Measurements from ENCODE around the gene KLHL40.

- TF ChIP-seq EZH2 (IDR thresholded peaks at IDR 0.05; ENCODE audit: low read length, missing control alignments) = no peak
- TF ChIP-seq, protein P1, sequence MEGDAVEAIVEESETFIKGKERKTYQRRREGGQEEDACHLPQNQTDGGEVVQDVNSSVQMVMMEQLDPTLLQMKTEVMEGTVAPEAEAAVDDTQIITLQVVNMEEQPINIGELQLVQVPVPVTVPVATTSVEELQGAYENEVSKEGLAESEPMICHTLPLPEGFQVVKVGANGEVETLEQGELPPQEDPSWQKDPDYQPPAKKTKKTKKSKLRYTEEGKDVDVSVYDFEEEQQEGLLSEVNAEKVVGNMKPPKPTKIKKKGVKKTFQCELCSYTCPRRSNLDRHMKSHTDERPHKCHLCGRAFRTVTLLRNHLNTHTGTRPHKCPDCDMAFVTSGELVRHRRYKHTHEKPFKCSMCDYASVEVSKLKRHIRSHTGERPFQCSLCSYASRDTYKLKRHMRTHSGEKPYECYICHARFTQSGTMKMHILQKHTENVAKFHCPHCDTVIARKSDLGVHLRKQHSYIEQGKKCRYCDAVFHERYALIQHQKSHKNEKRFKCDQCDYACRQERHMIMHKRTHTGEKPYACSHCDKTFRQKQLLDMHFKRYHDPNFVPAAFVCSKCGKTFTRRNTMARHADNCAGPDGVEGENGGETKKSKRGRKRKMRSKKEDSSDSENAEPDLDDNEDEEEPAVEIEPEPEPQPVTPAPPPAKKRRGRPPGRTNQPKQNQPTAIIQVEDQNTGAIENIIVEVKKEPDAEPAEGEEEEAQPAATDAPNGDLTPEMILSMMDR (conservative IDR thresholded peaks at IDR 0.05 in 1 of 2, IDR thresholded peaks at IDR 0.05 in 1 of 2; ENCODE audit: low read depth in 1 of 2, low read length in 2 of 2) = no peak
Measured at GRCh38 chr3:42649006-42649405, 36.3 kb upstream of the KLHL40 start.

All from fibroblast of lung (primary cell).